Subcutaneous adipose tissue (tissue), 4 donors: ENCODE data around the gene ENTPD8. TPM values are rescaled to one million over a fixed set of nuclear protein-coding genes. Genes with fewer than 3 reads are reported as not detected.

ENCODE experiments used
- CTCF ChIP-seq: fragments of 450-650 bp; IDR thresholded peaks from one replicate; pipeline ENCODE4 v1.5.1; 2016; ENCODE audit warnings: low read depth, mild to moderate bottlenecking, control low read depth, antibody characterized with exemption, moderate library complexity
- total RNA-seq, 4 donors: library from RNA; depleted of rRNA; stranded (reverse); fragments of >200 nt; gene quantifications; one replicate each; pipeline ENCODE4 v1.1.0, GENCODE V29; 2016

The ENTPD8 gene
- total RNA-seq, 4 donors from 2014 or later: not detected

GRCh38 chr9:137427454-137428310 is 13.5 kb downstream of the ENTPD8 start:
- TF ChIP-seq CTCF: no peak

GRCh38 chr9:137426018-137426681 is 15.0 kb downstream of the ENTPD8 start:
- no peak for TF ChIP-seq CTCF

- no peak for TF ChIP-seq CTCF
Observed at GRCh38 chr9:137423514-137424291, 17.5 kb downstream of the ENTPD8 start.

- TF ChIP-seq CTCF: no peak
Observed at GRCh38 chr9:137422604-137423513, 18.3 kb downstream of the ENTPD8 start, which contains the start of the genes EXD3 and NOXA1. Gene EXD3, minus strand, starts transcription at chr9:137423162. Its CDS starts 27,805 bp downstream, at chr9:137395357. Gene NOXA1, plus strand, starts transcription at chr9:137423393. Its CDS starts 137 bp downstream, at chr9:137423530.

GRCh38 chr9:137421838-137422603 is 19.1 kb downstream of the ENTPD8 start:
- no peak for TF ChIP-seq CTCF
